GM21825 (cell line): ENCODE data around the gene CCDC43.
"Not testable (repeated sequence)": the region's sequence is repeated elsewhere in the genome, so short reads cannot be mapped to it uniquely, and the experiment has no call there.

Experiments
- ATAC-seq: cut with Tn5 transposase; IDR thresholded peaks from one replicate; pipeline ENCODE4 v1.9.1; 2021; ENCODE audit warnings: mild to moderate bottlenecking, moderate library complexity; ENCODE audit not compliant: unreplicated experiment

CCDC43 gene

GRCh38 chr17:44689477-44690217 lies at the start of gene CCDC43:
TSS of gene CCDC43 (minus strand) at chr17:44689776. CDS start at chr17:44689753, 23 bp downstream.
- peak; percentile 81 for ATAC-seq

GRCh38 chr17:44738214-44738906 lies 48.8 kb upstream of the CCDC43 start:
- ATAC-seq: peak; percentile 53

- no peak for ATAC-seq
Measured at GRCh38 chr17:44736551-44737240, 47.1 kb upstream of the CCDC43 start.

GRCh38 chr17:44734272-44734671 lies 44.7 kb upstream of the CCDC43 start:
- no peak for ATAC-seq

GRCh38 chr17:44733753-44734152 lies 44.2 kb upstream of the CCDC43 start:
- ATAC-seq: no peak

- not testable (repeated sequence) for ATAC-seq
Measured at GRCh38 chr17:44726121-44726520, 36.5 kb upstream of the CCDC43 start.

GRCh38 chr17:44722254-44722653 lies 32.7 kb upstream of the CCDC43 start:
- ATAC-seq: no peak

GRCh38 chr17:44719444-44719843 lies 29.9 kb upstream of the CCDC43 start:
- no peak for ATAC-seq

- no peak for ATAC-seq
Measured at GRCh38 chr17:44708401-44709263, 19.1 kb upstream of the CCDC43 start, which contains the start of gene DBF4B. TSS of gene DBF4B (plus strand) at chr17:44708665. CDS start at chr17:44708821, 156 bp downstream.

GRCh38 chr17:44707755-44708400 lies 18.3 kb upstream of the CCDC43 start:
- ATAC-seq: no peak

- not testable (repeated sequence) for ATAC-seq
Measured at GRCh38 chr17:44700288-44700687, 10.7 kb upstream of the CCDC43 start.

GRCh38 chr17:44693609-44694008 lies 4.0 kb upstream of the CCDC43 start:
- ATAC-seq: no peak

- not testable (repeated sequence) for ATAC-seq
Measured at GRCh38 chr17:44690746-44691306, 1.2 kb upstream of the CCDC43 start.

- ATAC-seq: peak; percentile 16
Measured at GRCh38 chr17:44688675-44689476, 700 bp downstream of the CCDC43 start.

- no peak for ATAC-seq
Measured at GRCh38 chr17:44688200-44688599, 1.4 kb downstream of the CCDC43 start.

GRCh38 chr17:44687756-44688155 lies 1.8 kb downstream of the CCDC43 start:
- ATAC-seq: no peak

- ATAC-seq: not testable (repeated sequence)
Measured at GRCh38 chr17:44683303-44683702, 6.3 kb downstream of the CCDC43 start.

- no peak for ATAC-seq
Measured at GRCh38 chr17:44677136-44677535, 12.4 kb downstream of the CCDC43 start.

- ATAC-seq: no peak
Measured at GRCh38 chr17:44673893-44674292, 15.7 kb downstream of the CCDC43 start.
